ENCODE data around the gene SLC39A1. TPM values are rescaled to one million over a fixed set of nuclear protein-coding genes. Genes with fewer than 3 reads are reported as not detected.

The SLC39A1 gene
- total and polyA plus RNA-seq, 9 of the 15 experiments (the other 6 are each of a cell fraction or from before 2014, with no cell fraction given) = 9.9 to 81.1 (median 62.7) TPM

GRCh38 chr1:153958111-153958960 lies 5.0 kb downstream of the SLC39A1 start, which contains the start of gene CRTC2 (continued):
- no peak for TF ChIP-seq MGA (IDR thresholded peaks at IDR 0.05)
- 0 out of 2 replicates have a peak, but pooled peaks have one; percentile 18 for TF ChIP-seq HDGF (IDR thresholded peaks at IDR 0.05)
- no peak for TF ChIP-seq CHD7 (IDR thresholded peaks at IDR 0.05; ENCODE audit: low read depth, low read length)
